CD14-positive monocyte (primary cell): ENCODE measurements around the gene SEMA3E. TPM values are rescaled to one million over a fixed set of nuclear protein-coding genes. Genes with fewer than 3 reads are reported as not detected.

Experiments
- DNase-seq, 3 donors: peaks; one replicate each; pipeline ENCODE4 v3.0.0-alpha.2; 2011 to 2022
- H2AFZ ChIP-seq: 2 replicates; pipeline ENCODE4 v1.6.0; 2012; ENCODE audit warnings: mild to moderate bottlenecking, low read depth, low read length, inconsistent platforms; ENCODE audit not compliant: insufficient read depth, poor library complexity, severe bottlenecking
- H3K27ac ChIP-seq, 2 donors: 1 replicate in 1 of 2; 2 replicates in 1 of 2; pipeline ENCODE4 v1.5.1; 2012 to 2013; ENCODE audit warnings: low read length in 2 of 2, control low read depth in 1 of 2, inconsistent platforms in 1 of 2, low read depth in 1 of 2, mild to moderate bottlenecking in 1 of 2
- H3K27me3 ChIP-seq, 2 donors: one replicate each; pipeline versions ENCODE4 v1.6.0 to v1.6.1; 2011 to 2013; ENCODE audit warnings: low read length in 2 of 2; ENCODE audit not compliant: control insufficient read depth in 2 of 2, insufficient read depth in 2 of 2
- H3K36me3 ChIP-seq, 2 donors: replicated peaks in 1 of 2; 1 replicate in 1 of 2; 2 replicates in 1 of 2; pipeline versions ENCODE4 v1.5.1 to v1.6.1; 2012 to 2013; ENCODE audit warnings: low read length in 2 of 2, control low read depth in 1 of 2, inconsistent platforms in 1 of 2, mild to moderate bottlenecking in 1 of 2; ENCODE audit not compliant: insufficient read depth in 2 of 2, control insufficient read depth in 1 of 2
- H3K4me1 ChIP-seq, 2 donors: 1 replicate in 1 of 2; 2 replicates in 1 of 2; pipeline versions ENCODE4 v1.5.1 to v1.6.1; 2012 to 2013; ENCODE audit warnings: low read length in 2 of 2, control low read depth in 1 of 2, inconsistent platforms in 1 of 2, mild to moderate bottlenecking in 1 of 2, moderate library complexity in 1 of 2; ENCODE audit not compliant: insufficient read depth in 2 of 2, control insufficient read depth in 1 of 2
- H3K4me2 ChIP-seq: replicated peaks from 2 replicates; pipeline ENCODE3; 2012; ENCODE audit warnings: low read length, moderate library complexity, mild to moderate bottlenecking; ENCODE audit not compliant: poor library complexity, severe bottlenecking; ENCODE audit errors: extremely low read depth
- H3K4me3 ChIP-seq, 3 experiments: fragments of 200-600 bp in 1 of 3; sonication (generic) in 1 of 3; replicated peaks in 1 of 3; 1 replicate in 2 of 3; 2 replicates in 1 of 3; pipeline ENCODE4 v1.5.1; 2011 to 2013; ENCODE audit warnings: low read length in 3 of 3, mild to moderate bottlenecking in 3 of 3, control low read depth in 2 of 3, low read depth in 2 of 3, inconsistent platforms in 1 of 3, moderate library complexity in 1 of 3
- H3K79me2 ChIP-seq: 2 replicates; pipeline ENCODE4 v1.6.0; 2012; ENCODE audit warnings: mild to moderate bottlenecking, control low read depth, inconsistent platforms, low read length, moderate library complexity; ENCODE audit not compliant: insufficient read depth
- H3K9ac ChIP-seq: 2 replicates; pipeline ENCODE4 v1.6.0; 2017; ENCODE audit warnings: low read length, mild to moderate bottlenecking; ENCODE audit not compliant: insufficient read depth, poor library complexity, severe bottlenecking
- H3K9me3 ChIP-seq, 2 donors: replicated peaks in 1 of 2; 1 replicate in 1 of 2; 2 replicates in 1 of 2; pipeline versions ENCODE4 v1.5.1 to v1.6.1; 2012 to 2013; ENCODE audit warnings: low read length in 2 of 2, control low read depth in 1 of 2; ENCODE audit not compliant: control insufficient read depth in 1 of 2, insufficient read depth in 1 of 2
- H4K20me1 ChIP-seq: 2 replicates; pipeline ENCODE4 v1.6.0; 2012; ENCODE audit warnings: mild to moderate bottlenecking, low read length, control low read depth, moderate library complexity; ENCODE audit not compliant: insufficient read depth
- H3K27ac Mint-ChIP-seq, 7 donors: one replicate each; pipeline ENCODE4 v1.8.0; 2020; ENCODE audit warnings: mild to moderate bottlenecking in 7 of 7, mixed read lengths in 7 of 7, moderate library complexity in 6 of 7, inconsistent platforms in 2 of 7
- H3K27me3 Mint-ChIP-seq, 3 donors: one replicate each; pipeline ENCODE4 v1.8.0; 2021 to 2022; ENCODE audit warnings: low read depth in 3 of 3, mild to moderate bottlenecking in 3 of 3, mixed read lengths in 3 of 3, moderate library complexity in 3 of 3, inconsistent platforms in 1 of 3
- H3K36me3 Mint-ChIP-seq, 2 donors: one replicate each; pipeline ENCODE4 v1.8.0; 2020; ENCODE audit warnings: mixed read lengths in 2 of 2, inconsistent platforms in 1 of 2, mild to moderate bottlenecking in 1 of 2
- H3K4me1 Mint-ChIP-seq: one replicate; pipeline ENCODE4 v1.8.0; 2020; ENCODE audit warnings: mild to moderate bottlenecking, mixed read lengths
- H3K4me3 Mint-ChIP-seq, 2 donors: one replicate each; pipeline ENCODE4 v1.8.0; 2020; ENCODE audit warnings: mild to moderate bottlenecking in 2 of 2, mixed read lengths in 2 of 2, moderate library complexity in 1 of 2
- H3K9me3 Mint-ChIP-seq, 7 donors: one replicate each; pipeline ENCODE4 v1.8.0; 2020 to 2022; ENCODE audit warnings: mixed read lengths in 7 of 7, mild to moderate bottlenecking in 6 of 7, moderate library complexity in 6 of 7, inconsistent platforms in 2 of 7
- WGBS: methylation state at CpG from one replicate; pipeline ENCODE4 v1.1.5; 2013; ENCODE audit warnings: missing lambda C conversion rate; ENCODE audit not compliant: insufficient coverage; 5-methylcytosine and 5-hydroxymethylcytosine counted together
- intact Hi-C, 2 donors: fragments of 100-400 bp; cut with micrococcal nuclease; formaldehyde crosslinking; loops; one replicate each; pipeline versions ENCODE4 v1.15.0 to v1.15.1; 2023
- polyA plus RNA-seq, 3 donors: library from polyadenylated mRNA; depleted of rRNA in 1 of 3; unstranded in 2 of 3; stranded (reverse) in 1 of 3; fragments of 300-500 nt in 2 of 3; fragments of >200 nt in 1 of 3; fragmentation: Illumina TruSeq in 2 of 3; gene quantifications; 1 replicate in 2 of 3; 2 replicates in 1 of 3; pipeline ENCODE4 v1.2.3, GENCODE V29; 2012 to 2021
- small RNA-seq: library from RNA; depleted of rRNA; stranded (forward); fragments of <200 nt; gene quantifications from one replicate; pipeline ENCODE3, GENCODE V24; 2012; ENCODE audit warnings: low read depth; ENCODE audit not compliant: insufficient read length
- TF ChIP-seq, protein P1 (sequence below): fragments of 200-600 bp; IDR thresholded peaks from one replicate; pipeline ENCODE4 v1.8.0; 2022; ENCODE audit warnings: antibody characterized with exemption, mild to moderate bottlenecking

SEMA3E gene
- polyA plus RNA-seq, 3 donors, result not detected

DNA sequence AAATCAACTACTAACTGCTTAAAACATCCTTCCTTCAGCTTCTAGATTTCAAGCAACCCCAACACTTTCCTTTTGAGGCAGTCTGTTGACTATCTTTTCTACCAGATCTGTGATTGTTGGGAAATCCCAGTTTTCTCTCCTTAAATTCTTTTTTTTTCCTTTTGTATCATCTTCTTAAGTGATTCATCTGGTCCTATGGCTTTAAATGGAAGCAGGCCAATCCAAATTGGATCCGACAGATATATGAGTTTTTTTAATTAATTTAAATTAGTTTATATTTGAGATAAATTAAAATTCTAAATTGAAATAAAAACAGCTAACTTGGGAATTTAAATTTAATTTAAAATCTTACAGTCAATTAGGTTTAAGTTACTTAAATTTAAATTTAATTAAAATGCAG, 335.0 kb downstream of the SEMA3E start:
- H3K27me3 Mint-ChIP-seq, result no peaks in the 10 kb centered on the region
- H3K27ac ChIP-seq, result no peak overlapping the region
- H3K9me3 ChIP-seq, result no peaks in the 10 kb centered on the region
- no peaks in the 10 kb centered on the region for H4K20me1 ChIP-seq
- no peaks in the 10 kb centered on the region for H3K36me3 ChIP-seq
- H3K36me3 Mint-ChIP-seq, result no peaks in the 10 kb centered on the region
- H3K4me3 ChIP-seq, result no peak overlapping the region
- WGBS, result no CpG with 5 or more reads among the region's 1 CpG
- H2AFZ ChIP-seq, result no peak overlapping the region
- TF ChIP-seq, protein P1, sequence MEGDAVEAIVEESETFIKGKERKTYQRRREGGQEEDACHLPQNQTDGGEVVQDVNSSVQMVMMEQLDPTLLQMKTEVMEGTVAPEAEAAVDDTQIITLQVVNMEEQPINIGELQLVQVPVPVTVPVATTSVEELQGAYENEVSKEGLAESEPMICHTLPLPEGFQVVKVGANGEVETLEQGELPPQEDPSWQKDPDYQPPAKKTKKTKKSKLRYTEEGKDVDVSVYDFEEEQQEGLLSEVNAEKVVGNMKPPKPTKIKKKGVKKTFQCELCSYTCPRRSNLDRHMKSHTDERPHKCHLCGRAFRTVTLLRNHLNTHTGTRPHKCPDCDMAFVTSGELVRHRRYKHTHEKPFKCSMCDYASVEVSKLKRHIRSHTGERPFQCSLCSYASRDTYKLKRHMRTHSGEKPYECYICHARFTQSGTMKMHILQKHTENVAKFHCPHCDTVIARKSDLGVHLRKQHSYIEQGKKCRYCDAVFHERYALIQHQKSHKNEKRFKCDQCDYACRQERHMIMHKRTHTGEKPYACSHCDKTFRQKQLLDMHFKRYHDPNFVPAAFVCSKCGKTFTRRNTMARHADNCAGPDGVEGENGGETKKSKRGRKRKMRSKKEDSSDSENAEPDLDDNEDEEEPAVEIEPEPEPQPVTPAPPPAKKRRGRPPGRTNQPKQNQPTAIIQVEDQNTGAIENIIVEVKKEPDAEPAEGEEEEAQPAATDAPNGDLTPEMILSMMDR, result no peak
- no peaks in the 10 kb centered on the region for H3K27me3 ChIP-seq
- no peak overlapping the region for H3K4me3 Mint-ChIP-seq
- no peak for DNase-seq
- H3K4me1 Mint-ChIP-seq, result no peaks in the 10 kb centered on the region
- intact Hi-C loops, result no loop called here
- H3K4me2 ChIP-seq, result no peak overlapping the region
- H3K79me2 ChIP-seq, result no peaks in the 10 kb centered on the region
- H3K9ac ChIP-seq, result no peak overlapping the region
- H3K9me3 Mint-ChIP-seq, result peaks cover 0 to 4% (median 0%) of the 10 kb centered on the region in 7 donors
- no peak overlapping the region for H3K27ac Mint-ChIP-seq
- no peaks in the 10 kb centered on the region for H3K4me1 ChIP-seq

Small RNA genes within 50 kb of the gene (small RNA-seq; reads per million reads assigned to genes)
- not detected for gene AC079987.1
